Glutamatergic neuron (in vitro differentiated cells): ENCODE data around the gene KCNH6. TPM values are rescaled to one million over a fixed set of nuclear protein-coding genes. Genes with fewer than 3 reads are reported as not detected.

Experiments
- DNase-seq: peaks from one replicate; pipeline ENCODE4 v3.0.0; 2022
- H3K27ac Mint-ChIP-seq: one replicate; pipeline ENCODE4 v1.8.0; 2020; ENCODE audit warnings: mild to moderate bottlenecking, mixed read lengths, inconsistent platforms; ENCODE audit not compliant: unreplicated experiment
- H3K27me3 Mint-ChIP-seq: one replicate; pipeline ENCODE4 v1.8.0; 2020; ENCODE audit warnings: mild to moderate bottlenecking, moderate library complexity, mixed read lengths, inconsistent platforms; ENCODE audit not compliant: unreplicated experiment
- H3K36me3 Mint-ChIP-seq: one replicate; pipeline ENCODE4 v1.8.0; 2020; ENCODE audit warnings: mild to moderate bottlenecking, mixed read lengths, inconsistent platforms; ENCODE audit not compliant: unreplicated experiment
- H3K4me1 Mint-ChIP-seq: one replicate; pipeline ENCODE4 v1.8.0; 2020; ENCODE audit warnings: mild to moderate bottlenecking, low read depth, mixed read lengths, inconsistent platforms; ENCODE audit not compliant: unreplicated experiment
- H3K4me3 Mint-ChIP-seq: one replicate; pipeline ENCODE4 v1.8.0; 2020; ENCODE audit warnings: mild to moderate bottlenecking, mixed read lengths, inconsistent platforms; ENCODE audit not compliant: unreplicated experiment
- H3K9me3 Mint-ChIP-seq: one replicate; pipeline ENCODE4 v1.8.0; 2020; ENCODE audit warnings: mild to moderate bottlenecking, moderate library complexity, mixed read lengths, inconsistent platforms; ENCODE audit not compliant: unreplicated experiment
- total RNA-seq: library from RNA; stranded (reverse); fragmentation: NEBNext Ultra II Directional; extraction: Animal tissue kit (Norgen Biotek cat#: 25700); gene quantifications from one replicate; pipeline ENCODE4 v1.2.1, GENCODE V29; 2021; ENCODE audit not compliant: unreplicated experiment
- TF ChIP-seq, protein P1 (sequence below): fragments of 200-600 bp; sonication (generic); IDR thresholded peaks from one replicate; pipeline ENCODE4 v1.5.0; 2021; ENCODE audit not compliant: partially characterized antibody, unreplicated experiment

The KCNH6 gene
- total RNA-seq, 1 donor from 2014 or later = 4.1 TPM

DNA sequence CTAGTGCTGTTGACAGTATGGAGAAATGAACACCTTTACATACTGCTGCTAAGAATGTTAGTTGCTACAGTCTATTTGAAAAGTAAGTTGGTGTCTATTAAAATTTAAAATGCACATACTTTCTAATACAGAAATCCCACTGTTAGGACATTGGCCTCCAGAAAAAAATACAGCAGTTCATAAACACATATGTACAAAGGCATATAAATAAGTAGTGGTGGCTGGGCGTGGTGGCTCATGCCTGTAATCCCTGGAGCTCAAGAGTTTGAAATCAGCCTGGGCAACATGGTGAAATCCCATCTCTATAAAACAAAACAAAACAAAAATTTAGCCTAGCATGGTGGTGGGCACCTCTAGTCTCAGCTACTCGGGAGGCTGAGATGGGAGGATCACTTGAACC is 40.2 kb downstream of the KCNH6 start:
- Mint-ChIP-seq H3K4me1 (peaks cover 15% of the 10 kb centered on the region), H3K9me3 (peaks cover 1% of the 10 kb centered on the region), H3K27ac (no peak overlapping the region), H3K36me3 (no peaks in the 10 kb centered on the region), H3K27me3 (peaks cover 2% of the 10 kb centered on the region), H3K4me3 (no peak overlapping the region)
- TF ChIP-seq, protein P1, sequence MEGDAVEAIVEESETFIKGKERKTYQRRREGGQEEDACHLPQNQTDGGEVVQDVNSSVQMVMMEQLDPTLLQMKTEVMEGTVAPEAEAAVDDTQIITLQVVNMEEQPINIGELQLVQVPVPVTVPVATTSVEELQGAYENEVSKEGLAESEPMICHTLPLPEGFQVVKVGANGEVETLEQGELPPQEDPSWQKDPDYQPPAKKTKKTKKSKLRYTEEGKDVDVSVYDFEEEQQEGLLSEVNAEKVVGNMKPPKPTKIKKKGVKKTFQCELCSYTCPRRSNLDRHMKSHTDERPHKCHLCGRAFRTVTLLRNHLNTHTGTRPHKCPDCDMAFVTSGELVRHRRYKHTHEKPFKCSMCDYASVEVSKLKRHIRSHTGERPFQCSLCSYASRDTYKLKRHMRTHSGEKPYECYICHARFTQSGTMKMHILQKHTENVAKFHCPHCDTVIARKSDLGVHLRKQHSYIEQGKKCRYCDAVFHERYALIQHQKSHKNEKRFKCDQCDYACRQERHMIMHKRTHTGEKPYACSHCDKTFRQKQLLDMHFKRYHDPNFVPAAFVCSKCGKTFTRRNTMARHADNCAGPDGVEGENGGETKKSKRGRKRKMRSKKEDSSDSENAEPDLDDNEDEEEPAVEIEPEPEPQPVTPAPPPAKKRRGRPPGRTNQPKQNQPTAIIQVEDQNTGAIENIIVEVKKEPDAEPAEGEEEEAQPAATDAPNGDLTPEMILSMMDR = no peak
- DNase-seq = no peak

DNA sequence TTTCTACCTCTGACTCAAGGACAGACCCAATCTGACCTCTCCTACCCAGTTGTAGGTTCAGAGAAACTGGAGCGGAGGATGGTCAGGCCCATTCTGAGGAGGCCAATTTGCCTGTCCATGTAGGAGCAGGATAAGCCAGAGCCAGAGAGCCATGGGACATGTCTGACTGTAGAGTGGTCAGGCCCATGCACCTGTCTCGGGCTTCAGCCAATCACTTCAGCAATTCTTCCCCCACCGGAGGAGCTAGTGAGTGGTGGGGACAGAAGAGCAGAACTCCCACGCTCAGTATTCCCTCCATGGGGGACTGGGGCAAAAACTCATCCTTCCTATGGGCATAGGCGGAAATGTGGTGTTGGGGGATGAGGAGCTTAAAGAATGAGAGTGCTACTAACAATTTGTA is 41.4 kb downstream of the KCNH6 start:
- H3K4me3 Mint-ChIP-seq = no peak overlapping the region
- peaks cover 20% of the 10 kb centered on the region for H3K4me1 Mint-ChIP-seq
- H3K27ac Mint-ChIP-seq = no peak overlapping the region
- TF ChIP-seq, protein P1 = no peak
- peaks cover 1% of the 10 kb centered on the region for H3K9me3 Mint-ChIP-seq
- no peak for DNase-seq
- no peaks in the 10 kb centered on the region for H3K36me3 Mint-ChIP-seq
- peaks cover 2% of the 10 kb centered on the region for H3K27me3 Mint-ChIP-seq

DNA sequence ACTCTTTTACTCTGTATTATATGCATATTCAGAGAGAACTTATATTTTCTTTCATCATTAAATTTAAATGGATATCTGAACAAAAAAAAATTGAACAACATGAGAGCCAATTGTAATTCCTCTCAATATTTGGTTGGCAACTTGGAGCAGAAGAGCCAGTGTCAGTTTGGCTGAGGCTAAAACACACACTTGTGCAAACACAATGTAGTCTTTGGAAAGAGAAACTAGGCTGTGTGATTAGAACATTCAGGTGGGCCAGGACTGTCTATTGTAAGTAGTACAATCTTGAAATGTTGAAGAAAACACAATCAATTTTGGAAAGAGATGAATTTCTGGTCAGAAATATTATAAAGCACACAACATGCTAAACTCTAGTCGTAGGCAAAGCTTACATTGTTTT is 44.1 kb downstream of the KCNH6 start:
- Mint-ChIP-seq H3K9me3 (no peaks in the 10 kb centered on the region), H3K36me3 (no peaks in the 10 kb centered on the region), H3K4me1 (peaks cover 8% of the 10 kb centered on the region), H3K27ac (no peak overlapping the region), H3K27me3 (peaks cover 2% of the 10 kb centered on the region), H3K4me3 (no peak overlapping the region)
- no peak for DNase-seq
- TF ChIP-seq, protein P1 = no peak

DNA sequence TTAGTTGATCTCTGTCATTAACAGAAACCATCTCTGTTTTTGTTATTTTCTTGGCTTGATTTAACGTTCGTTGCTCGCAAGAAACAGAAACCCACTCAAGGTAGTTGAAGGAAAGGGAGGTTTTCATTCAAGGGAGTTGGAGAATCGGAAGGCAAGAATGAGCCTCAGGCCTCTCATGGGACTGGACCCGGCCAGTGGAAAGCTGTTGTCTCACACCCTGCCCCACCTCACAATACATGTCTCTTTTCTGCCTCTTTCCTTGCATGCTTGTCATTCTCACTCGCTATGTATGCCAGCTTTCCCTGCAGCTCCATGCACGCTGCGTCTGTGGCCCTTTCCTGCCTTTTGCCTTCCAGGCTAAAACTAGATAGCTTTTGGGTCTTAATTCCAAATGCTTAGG is 45.4 kb downstream of the KCNH6 start:
- H3K9me3 Mint-ChIP-seq = no peaks in the 10 kb centered on the region
- H3K27me3 Mint-ChIP-seq = peaks cover 2% of the 10 kb centered on the region
- H3K4me3 Mint-ChIP-seq = peak overlapping the region; percentile 59
- peak overlapping the region; percentile 22 for H3K27ac Mint-ChIP-seq
- DNase-seq = no peak
- H3K4me1 Mint-ChIP-seq = peaks cover 8% of the 10 kb centered on the region
- TF ChIP-seq, protein P1 = no peak
- no peaks in the 10 kb centered on the region for H3K36me3 Mint-ChIP-seq

DNA sequence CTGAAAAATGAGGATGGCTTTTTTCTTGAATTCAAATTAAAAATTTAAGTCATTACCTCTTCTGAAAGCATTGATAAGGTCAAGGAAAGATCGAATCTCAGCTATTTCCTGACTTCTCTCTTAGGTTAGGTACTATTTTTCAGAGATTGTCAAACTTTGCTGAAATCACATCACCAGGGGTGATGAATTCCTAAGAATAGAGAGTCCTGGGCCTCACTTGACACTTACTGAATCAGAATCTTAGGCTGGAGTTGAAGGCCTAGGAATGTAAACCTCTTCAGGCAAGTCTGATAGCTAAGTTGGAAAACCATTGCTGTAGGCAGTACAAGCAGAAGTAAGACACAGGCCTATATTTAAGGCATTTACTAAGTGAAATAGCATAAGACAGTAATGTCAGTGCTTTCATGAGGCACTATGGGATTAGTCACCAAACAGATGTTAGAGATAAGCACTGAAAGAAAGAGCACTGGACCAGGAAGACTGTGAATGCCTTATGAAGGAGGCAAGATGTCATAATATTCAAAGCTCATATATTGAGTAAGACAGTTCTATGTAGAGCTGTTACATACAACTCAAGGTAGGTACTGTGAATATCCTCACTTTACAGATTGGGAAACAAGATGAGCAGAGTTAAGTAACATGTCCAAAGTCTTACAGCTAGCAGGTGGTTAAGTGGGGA is 48.6 kb downstream of the KCNH6 start:
- peaks cover 10% of the 10 kb centered on the region for H3K4me1 Mint-ChIP-seq
- no peaks in the 10 kb centered on the region for H3K9me3 Mint-ChIP-seq
- TF ChIP-seq, protein P1 = no peak
- H3K27me3 Mint-ChIP-seq = no peaks in the 10 kb centered on the region
- no peak for DNase-seq
- H3K27ac Mint-ChIP-seq = no peak overlapping the region
- no peaks in the 10 kb centered on the region for H3K36me3 Mint-ChIP-seq
- H3K4me3 Mint-ChIP-seq = no peak overlapping the region
